ENCODE results near the gene MAP2K2.

DNA sequence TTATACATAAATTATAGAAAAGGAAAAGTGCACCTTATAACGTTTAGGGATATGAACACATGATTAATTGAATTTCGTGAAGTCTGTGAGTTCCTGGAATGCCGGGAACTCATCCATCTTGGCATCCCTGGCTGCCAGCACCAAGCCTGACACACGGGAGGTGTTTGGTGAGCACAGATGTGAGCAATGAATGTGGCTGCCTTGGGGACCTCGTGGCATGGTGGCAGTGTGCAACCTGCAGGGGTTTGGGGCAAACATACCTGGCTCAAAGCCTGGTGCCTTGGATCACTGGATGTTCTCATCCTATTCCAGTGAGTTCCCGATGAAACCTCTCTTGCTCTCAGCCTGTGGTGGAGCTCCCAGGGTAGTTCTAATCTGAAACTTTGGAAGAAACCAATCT, 10.4 kb upstream of the MAP2K2 start:
- no peak for TF ChIP-seq POLR2AphosphoS5 (IDR thresholded peaks at IDR 0.05; ENCODE audit: low read depth, low read length)
- no peak for TF ChIP-seq TAF1 (IDR thresholded peaks at IDR 0.05; ENCODE audit: borderline replicate concordance, insufficient read depth, low read length)
- TF ChIP-seq, protein P1, sequence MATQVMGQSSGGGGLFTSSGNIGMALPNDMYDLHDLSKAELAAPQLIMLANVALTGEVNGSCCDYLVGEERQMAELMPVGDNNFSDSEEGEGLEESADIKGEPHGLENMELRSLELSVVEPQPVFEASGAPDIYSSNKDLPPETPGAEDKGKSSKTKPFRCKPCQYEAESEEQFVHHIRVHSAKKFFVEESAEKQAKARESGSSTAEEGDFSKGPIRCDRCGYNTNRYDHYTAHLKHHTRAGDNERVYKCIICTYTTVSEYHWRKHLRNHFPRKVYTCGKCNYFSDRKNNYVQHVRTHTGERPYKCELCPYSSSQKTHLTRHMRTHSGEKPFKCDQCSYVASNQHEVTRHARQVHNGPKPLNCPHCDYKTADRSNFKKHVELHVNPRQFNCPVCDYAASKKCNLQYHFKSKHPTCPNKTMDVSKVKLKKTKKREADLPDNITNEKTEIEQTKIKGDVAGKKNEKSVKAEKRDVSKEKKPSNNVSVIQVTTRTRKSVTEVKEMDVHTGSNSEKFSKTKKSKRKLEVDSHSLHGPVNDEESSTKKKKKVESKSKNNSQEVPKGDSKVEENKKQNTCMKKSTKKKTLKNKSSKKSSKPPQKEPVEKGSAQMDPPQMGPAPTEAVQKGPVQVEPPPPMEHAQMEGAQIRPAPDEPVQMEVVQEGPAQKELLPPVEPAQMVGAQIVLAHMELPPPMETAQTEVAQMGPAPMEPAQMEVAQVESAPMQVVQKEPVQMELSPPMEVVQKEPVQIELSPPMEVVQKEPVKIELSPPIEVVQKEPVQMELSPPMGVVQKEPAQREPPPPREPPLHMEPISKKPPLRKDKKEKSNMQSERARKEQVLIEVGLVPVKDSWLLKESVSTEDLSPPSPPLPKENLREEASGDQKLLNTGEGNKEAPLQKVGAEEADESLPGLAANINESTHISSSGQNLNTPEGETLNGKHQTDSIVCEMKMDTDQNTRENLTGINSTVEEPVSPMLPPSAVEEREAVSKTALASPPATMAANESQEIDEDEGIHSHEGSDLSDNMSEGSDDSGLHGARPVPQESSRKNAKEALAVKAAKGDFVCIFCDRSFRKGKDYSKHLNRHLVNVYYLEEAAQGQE (IDR thresholded peaks at IDR 0.05; ENCODE audit: insufficient read depth in 1 of 2, low read depth in 2 of 2, low read length in 2 of 2): no peak
